Ovary (tissue), 9 donors: ENCODE measurements around the gene REEP6. TPM values are rescaled to one million over a fixed set of nuclear protein-coding genes. Genes with fewer than 3 reads are reported as not detected.
"Not testable (repeated sequence)": the region's sequence is repeated elsewhere in the genome, so short reads cannot be mapped to it uniquely, and the experiment has no call there.

Experiments
- DNase-seq, 5 donors: peaks; one replicate each; pipeline ENCODE4 v3.0.0-alpha.2; 2019 to 2020
- H3K27ac ChIP-seq, 2 donors: fragments of 200-600 bp; one replicate each; pipeline versions ENCODE4 v1.5.1 to v1.8.0; 2019 to 2022
- H3K27me3 ChIP-seq: fragments of 200-600 bp; one replicate; pipeline ENCODE4 v1.8.0; 2022
- H3K36me3 ChIP-seq: fragments of 200-600 bp; sonication (generic); one replicate; pipeline ENCODE4 v1.5.1; 2019
- H3K4me1 ChIP-seq: one replicate; pipeline ENCODE4 v1.8.1; 2013; ENCODE audit warnings: mild to moderate bottlenecking, moderate library complexity; ENCODE audit not compliant: insufficient read depth
- H3K4me3 ChIP-seq: fragments of 200-600 bp; sonication (generic); one replicate; pipeline ENCODE4 v1.5.1; 2017
- H3K9me3 ChIP-seq, 2 donors: fragments of 200-600 bp in 1 of 2; sonication (generic) in 1 of 2; one replicate each; pipeline versions ENCODE4 v1.5.1 to v1.8.1; 2013 to 2019; ENCODE audit warnings: mild to moderate bottlenecking in 1 of 2, moderate library complexity in 1 of 2
- EP300 ChIP-seq: sonication (generic); formaldehyde crosslinking; IDR thresholded peaks from one replicate; pipeline ENCODE4 v1.6.1; 2017; ENCODE audit warnings: antibody characterized with exemption
- POLR2A ChIP-seq: fragments of 450-650 bp; IDR thresholded peaks from one replicate; pipeline ENCODE4 v1.6.1; 2017; ENCODE audit warnings: antibody characterized with exemption, mild to moderate bottlenecking, moderate library complexity
- WGBS, 3 donors: extraction: QIAGEN DNeasy Blood & Tissue Kit in 1 of 3; methylation state at CpG; one replicate each; pipeline versions ENCODE4 v1.1.5 to v1.1.7; 2013 to 2017; 5-methylcytosine and 5-hydroxymethylcytosine counted together
- intact Hi-C, 4 donors: fragments of 100-400 bp; cut with DNase I; formaldehyde crosslinking; loops; one replicate each; pipeline versions ENCODE4 v1.11.0 to v1.15.1; 2022 to 2023
- polyA plus RNA-seq, 2 donors: library from polyadenylated mRNA; stranded (reverse); fragments of 200-250 nt in 1 of 2; fragments of 350-450 nt in 1 of 2; fragmentation: Illumina TruSeq in 1 of 2; extraction: RNeasy Lipid Tissue Mini Kit (QIAGEN cat#74804) in 1 of 2; gene quantifications; one replicate each; pipeline ENCODE4 v1.2.3, GENCODE V29; 2013 to 2014
- total RNA-seq, 7 donors: library from RNA; depleted of rRNA in 2 of 7; stranded (reverse); fragments of >200 nt in 2 of 7; fragmentation: NEBNext Ultra II Directional in 3 of 7; extraction: Animal tissue kit (Norgen Biotek cat#: 25700) in 3 of 7; gene quantifications; one replicate each; pipeline versions ENCODE4 v1.1.0 to v1.2.4, GENCODE V29; 2016 to 2023
- TF ChIP-seq, protein P1 (sequence below), 3 donors: fragments of 450-650 bp in 2 of 3; fragments of 200-600 bp in 1 of 3; IDR thresholded peaks; one replicate each; pipeline versions ENCODE4 v1.5.1 to v1.8.0; 2016 to 2022; ENCODE audit warnings: antibody characterized with exemption in 3 of 3, mild to moderate bottlenecking in 1 of 3
- donor health status: DM: no; HTN: no; CAD: no; lungs with moderate emphysema.
- donor health status: DM: no; HTN: no; CAD: no.
- donor health status: Bipolar disorder and iron deficiency.
- donor health status: DM: yes; HTN: yes; CAD: no.
- donor health status: DM: no; HTN: no; CAD: no.
- donor health status: DM: yes; HTN: yes; CAD: no.

Gene REEP6
- total and polyA plus RNA-seq, 9 donors = 2.9 to 13.0 (median 9.2) TPM

DNA sequence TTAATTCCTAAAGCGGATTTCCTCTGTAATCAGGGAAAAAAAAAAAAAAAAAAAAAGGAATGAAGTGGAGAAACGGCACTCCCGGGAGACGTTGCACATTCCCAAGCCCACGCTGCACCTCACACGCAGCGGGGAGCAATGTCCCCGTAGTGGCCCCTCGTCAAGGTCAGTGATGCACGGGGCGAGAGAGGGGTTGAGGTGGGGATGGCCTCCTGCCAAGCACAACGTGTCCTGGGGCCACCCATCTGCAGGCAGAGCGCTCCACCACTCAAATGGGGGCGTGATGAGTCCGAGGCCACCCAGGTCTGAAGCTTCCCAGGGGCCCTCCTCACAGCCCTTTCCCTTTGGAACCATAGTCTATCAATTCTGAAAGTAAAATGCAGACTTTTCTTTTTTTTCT is 48.0 kb downstream of the REEP6 start:
- no peaks in the 10 kb centered on the region for H3K36me3 ChIP-seq
- H3K27ac ChIP-seq = no peak overlapping the region
- H3K9me3 ChIP-seq = no peaks in the 10 kb centered on the region
- intact Hi-C loops = no loop called here
- WGBS, 3 donors = 2 to 7% (median 2%) methylated on average over 15 of the region's 15 CpGs
- TF ChIP-seq, protein P1, sequence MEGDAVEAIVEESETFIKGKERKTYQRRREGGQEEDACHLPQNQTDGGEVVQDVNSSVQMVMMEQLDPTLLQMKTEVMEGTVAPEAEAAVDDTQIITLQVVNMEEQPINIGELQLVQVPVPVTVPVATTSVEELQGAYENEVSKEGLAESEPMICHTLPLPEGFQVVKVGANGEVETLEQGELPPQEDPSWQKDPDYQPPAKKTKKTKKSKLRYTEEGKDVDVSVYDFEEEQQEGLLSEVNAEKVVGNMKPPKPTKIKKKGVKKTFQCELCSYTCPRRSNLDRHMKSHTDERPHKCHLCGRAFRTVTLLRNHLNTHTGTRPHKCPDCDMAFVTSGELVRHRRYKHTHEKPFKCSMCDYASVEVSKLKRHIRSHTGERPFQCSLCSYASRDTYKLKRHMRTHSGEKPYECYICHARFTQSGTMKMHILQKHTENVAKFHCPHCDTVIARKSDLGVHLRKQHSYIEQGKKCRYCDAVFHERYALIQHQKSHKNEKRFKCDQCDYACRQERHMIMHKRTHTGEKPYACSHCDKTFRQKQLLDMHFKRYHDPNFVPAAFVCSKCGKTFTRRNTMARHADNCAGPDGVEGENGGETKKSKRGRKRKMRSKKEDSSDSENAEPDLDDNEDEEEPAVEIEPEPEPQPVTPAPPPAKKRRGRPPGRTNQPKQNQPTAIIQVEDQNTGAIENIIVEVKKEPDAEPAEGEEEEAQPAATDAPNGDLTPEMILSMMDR (IDR thresholded peaks at IDR 0.05) = no peak
- TF ChIP-seq POLR2A (no peak), EP300 (no peak)
- DNase-seq = peak in 4 of 5 donors; percentile 48 to 87 (median 67)
- H3K4me3 ChIP-seq = no peak overlapping the region
- H3K27me3 ChIP-seq = no peaks in the 10 kb centered on the region
- peaks cover 8% of the 10 kb centered on the region for H3K4me1 ChIP-seq

DNA sequence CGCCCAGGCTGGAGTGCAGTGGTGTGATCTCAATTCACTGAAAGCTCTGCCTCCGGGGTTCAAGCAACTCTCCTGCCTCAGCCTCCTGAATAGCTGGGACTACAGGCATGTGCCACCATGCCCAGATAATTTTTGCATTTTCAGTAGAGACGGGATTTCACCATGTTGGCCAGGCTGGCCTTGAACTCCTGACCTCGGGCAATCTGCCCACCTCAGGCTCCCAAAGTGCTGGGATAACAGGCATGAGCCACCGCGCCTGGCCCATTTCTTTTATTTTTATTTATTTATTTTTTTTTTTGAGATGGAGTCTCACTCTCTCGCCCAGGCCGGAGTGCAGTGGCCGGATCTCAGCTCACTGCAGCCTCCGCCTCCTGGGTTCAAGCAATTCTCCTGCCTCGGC is 48.8 kb downstream of the REEP6 start:
- not testable (repeated sequence) for H3K27ac ChIP-seq

DNA sequence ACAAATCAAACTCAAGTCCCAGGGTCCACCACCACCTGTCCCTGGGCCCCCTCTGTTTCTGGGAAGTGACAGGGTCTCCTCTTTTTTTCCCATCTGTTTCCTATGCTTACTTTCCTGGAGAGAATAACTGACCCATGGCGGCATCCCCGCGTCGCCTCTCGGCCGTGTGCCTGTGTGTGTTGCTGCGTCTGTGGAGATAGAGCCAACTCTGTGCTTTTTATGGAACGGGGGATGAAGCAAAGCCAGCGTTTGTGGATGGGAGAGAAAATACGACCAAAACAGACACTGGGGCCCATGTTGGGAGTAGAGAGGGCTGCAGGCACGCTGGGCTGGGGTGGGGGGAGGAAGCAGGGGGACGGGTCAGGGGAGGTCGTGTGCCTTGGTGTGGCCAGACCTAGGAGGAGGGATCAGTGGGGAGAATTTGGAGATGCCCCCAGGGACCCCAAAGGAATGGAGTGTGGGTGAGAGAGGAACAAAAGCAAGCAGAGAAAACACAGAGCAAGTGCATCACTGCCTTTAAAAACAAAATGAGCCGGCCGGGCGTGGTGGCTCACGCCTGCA is 49.5 kb downstream of the REEP6 start:
- H3K4me1 ChIP-seq = peaks cover 8% of the 10 kb centered on the region
- intact Hi-C loops = loop anchor here in 2 of 4 donors (5.0 to 10.0 kb wide), 4 partner anchors 134 to 284 kb away; partner anchors contain the start of gene ATP8B3 (in 1 of the 2)
- no peaks in the 10 kb centered on the region for H3K27me3 ChIP-seq
- H3K9me3 ChIP-seq = no peaks in the 10 kb centered on the region
- H3K4me3 ChIP-seq = no peak overlapping the region
- H3K27ac ChIP-seq = no peak overlapping the region
- TF ChIP-seq EP300 (no peak), POLR2A (no peak)
- TF ChIP-seq, protein P1 (IDR thresholded peaks at IDR 0.05) = no peak
- DNase-seq = peak in 3 of 5 donors; percentile 25 to 56 (median 37)
- WGBS, 3 donors = 8 to 12% (median 11%) methylated on average over 17 of the region's 17 CpGs
- no peaks in the 10 kb centered on the region for H3K36me3 ChIP-seq

More for the DNA sequence above, 48.8 kb downstream of the REEP6 start:
- peak in 4 of 5 donors; percentile 43 to 81 (median 56) for DNase-seq
- not testable (repeated sequence) for H3K4me3 ChIP-seq, H3K4me1 ChIP-seq, H3K27me3 ChIP-seq, H3K36me3 ChIP-seq, H3K9me3 ChIP-seq
- intact Hi-C loops = loop anchor here in 2 of 4 donors (5.0 to 10.0 kb wide), 4 partner anchors 135 to 285 kb away; partner anchors contain the start of gene ATP8B3 (in 1 of the 2)
- WGBS, 3 donors = 60 to 68% (median 65%) methylated on average over 11 of the region's 11 CpGs

Other genes starting within 250 kb of the REEP6 start
- 100 to 1,000 TPM in 6 of 7 donors, 10 to 100 TPM in 1; 71.9 to 218 (median 148) TPM for gene ATP5F1D, start 249.4 kb upstream of the REEP6 start, total RNA-seq
- 100 to 1,000 TPM in 1 of 2 donors, 1 to 10 TPM in 1; 1.3 to 110 TPM for gene ATP5F1D, start 249.4 kb upstream of the REEP6 start, polyA plus RNA-seq
- 100 to 1,000 TPM in 5 of 7 donors, 10 to 100 TPM in 2; 44.9 to 261 (median 107) TPM for gene MIDN, start 242.6 kb upstream of the REEP6 start, total RNA-seq
- 10 to 100 TPM; 10.1 to 26.7 TPM for gene MIDN, start 242.6 kb upstream of the REEP6 start, polyA plus RNA-seq
- gene CIRBP, start 221.8 kb upstream of the REEP6 start, total RNA-seq = 100 to 1,000 TPM; 602 to 917 (median 855) TPM
- gene CIRBP, start 221.8 kb upstream of the REEP6 start, polyA plus RNA-seq = 1,000 to 10,000 TPM in 1 of 2 donors, 100 to 1,000 TPM in 1; 610 to 1,254 TPM
- 10 to 100 TPM; 21.7 to 72.5 (median 26.7) TPM for gene FAM174C, start 215.7 kb upstream of the REEP6 start, total RNA-seq
- gene FAM174C, start 215.7 kb upstream of the REEP6 start, polyA plus RNA-seq = 10 to 100 TPM in 1 of 2 donors, under 1 TPM in 1; 0.30 to 35.2 TPM
- not detected for gene EFNA2, start 205.3 kb upstream of the REEP6 start, total RNA-seq
- under 1 TPM in 1 of 2 donors, not detected in 1; 0.11 TPM for gene EFNA2, start 205.3 kb upstream of the REEP6 start, polyA plus RNA-seq
- 100 to 1,000 TPM in 1 of 7 donors, 10 to 100 TPM in 6; 65.6 to 112 (median 79.9) TPM for gene NDUFS7, start 107.3 kb upstream of the REEP6 start, total RNA-seq
- gene NDUFS7, start 107.3 kb upstream of the REEP6 start, polyA plus RNA-seq = 10 to 100 TPM in 1 of 2 donors, under 1 TPM in 1; 0.72 to 96.2 TPM
- 10 to 100 TPM in 6 of 7 donors, 1 to 10 TPM in 1; 8.3 to 34.1 (median 20.1) TPM for gene GAMT, start 89.6 kb upstream of the REEP6 start, total RNA-seq
- gene GAMT, start 89.6 kb upstream of the REEP6 start, polyA plus RNA-seq = 10 to 100 TPM in 1 of 2 donors, 1 to 10 TPM in 1; 8.0 to 13.8 TPM
- 100 to 1,000 TPM in 1 of 7 donors, 10 to 100 TPM in 6; 35.4 to 113 (median 79.5) TPM for gene DAZAP1, start 83.6 kb upstream of the REEP6 start, total RNA-seq
- gene DAZAP1, start 83.6 kb upstream of the REEP6 start, polyA plus RNA-seq = 10 to 100 TPM; 29.6 to 58.5 TPM
- 1,000 to 10,000 TPM; 1,643 to 7,253 (median 2,328) TPM for gene RPS15, start 52.8 kb upstream of the REEP6 start, total RNA-seq
- 1,000 to 10,000 TPM in 1 of 2 donors, 100 to 1,000 TPM in 1; 174 to 5,234 TPM for gene RPS15, start 52.8 kb upstream of the REEP6 start, polyA plus RNA-seq
- gene APC2, start 41.1 kb upstream of the REEP6 start, total RNA-seq = under 1 TPM; under 0.01 to 0.28 (median 0.12) TPM
- under 1 TPM in 1 of 2 donors, not detected in 1; 0.02 TPM for gene APC2, start 41.1 kb upstream of the REEP6 start, polyA plus RNA-seq
- gene C19orf25, start 12.0 kb upstream of the REEP6 start, total RNA-seq = 10 to 100 TPM; 15.3 to 25.8 (median 22.2) TPM
- 10 to 100 TPM in 1 of 2 donors, 1 to 10 TPM in 1; 1.1 to 26.3 TPM for gene C19orf25, start 12.0 kb upstream of the REEP6 start, polyA plus RNA-seq
- 1 to 10 TPM in 6 of 7 donors, under 1 TPM in 1; 0.83 to 9.4 (median 1.9) TPM for gene PCSK4, start 831 bp upstream of the REEP6 start, total RNA-seq
- gene PCSK4, start 831 bp upstream of the REEP6 start, polyA plus RNA-seq = 1 to 10 TPM in 1 of 2 donors, not detected in 1; 2.9 TPM
- gene ADAMTSL5, start 21.8 kb downstream of the REEP6 start, total RNA-seq = 1 to 10 TPM in 4 of 7 donors, under 1 TPM in 2, not detected in 1; 0.42 to 7.5 (median 2.0) TPM
- gene ADAMTSL5, start 21.8 kb downstream of the REEP6 start, polyA plus RNA-seq = 1 to 10 TPM in 1 of 2 donors, under 1 TPM in 1; 0.19 to 4.9 TPM
- gene PLK5, start 32.9 kb downstream of the REEP6 start, total RNA-seq = 1 to 10 TPM in 2 of 7 donors, under 1 TPM in 1, not detected in 4; 0.11 to 1.1 (median 1.1) TPM
- gene PLK5, start 32.9 kb downstream of the REEP6 start, polyA plus RNA-seq = under 1 TPM in 1 of 2 donors, not detected in 1; 0.23 TPM
- gene MEX3D, start 77.1 kb downstream of the REEP6 start, total RNA-seq = 10 to 100 TPM; 20.9 to 54.4 (median 35.3) TPM
- 10 to 100 TPM in 1 of 2 donors, 1 to 10 TPM in 1; 7.3 to 17.6 TPM for gene MEX3D, start 77.1 kb downstream of the REEP6 start, polyA plus RNA-seq
- 10 to 100 TPM; 53.3 to 94.7 (median 74.4) TPM for gene MBD3, start 101.7 kb downstream of the REEP6 start, total RNA-seq
- gene MBD3, start 101.7 kb downstream of the REEP6 start, polyA plus RNA-seq = 10 to 100 TPM in 1 of 2 donors, 1 to 10 TPM in 1; 2.1 to 74.3 TPM
- 100 to 1,000 TPM in 3 of 7 donors, 10 to 100 TPM in 4; 39.5 to 132 (median 98.2) TPM for gene UQCR11, start 114.3 kb downstream of the REEP6 start, total RNA-seq
- gene UQCR11, start 114.3 kb downstream of the REEP6 start, polyA plus RNA-seq = 10 to 100 TPM; 66.9 to 87.9 TPM
- 10 to 100 TPM; 28.0 to 85.3 (median 76.6) TPM for gene TCF3, start 161.4 kb downstream of the REEP6 start, total RNA-seq
- gene TCF3, start 161.4 kb downstream of the REEP6 start, polyA plus RNA-seq = 10 to 100 TPM; 17.0 to 56.9 TPM